Karpas-422 (cell line): Measurements from ENCODE around the gene HS3ST2. TPM values are rescaled to one million over a fixed set of nuclear protein-coding genes. Genes with fewer than 3 reads are reported as not detected.

ENCODE experiments used
- DNase-seq: peaks from one replicate; pipeline ENCODE4 v3.0.0-alpha.2; 2015
- H2AFZ ChIP-seq: fragments of 200-600 bp; sonication (generic); 2 replicates; pipeline ENCODE4 v1.6.1; 2014; ENCODE audit warnings: antibody characterized with exemption, low read length, mixed read lengths
- H3K27ac ChIP-seq: fragments of 200-600 bp; sonication (generic); 2 replicates; pipeline ENCODE4 v1.5.1; 2014; ENCODE audit warnings: mild to moderate bottlenecking, low read length, moderate library complexity
- H3K27me3 ChIP-seq: fragments of 200-600 bp; sonication (generic); 2 replicates; pipeline ENCODE4 v1.6.1; 2014; ENCODE audit warnings: low read length, mixed read lengths
- H3K36me3 ChIP-seq: fragments of 200-600 bp; sonication (generic); 2 replicates; pipeline ENCODE4 v1.6.1; 2014; ENCODE audit warnings: low read length, mixed read lengths; ENCODE audit not compliant: insufficient read depth
- H3K4me1 ChIP-seq: fragments of 200-600 bp; sonication (generic); 2 replicates; pipeline ENCODE4 v1.6.1; 2014; ENCODE audit warnings: mild to moderate bottlenecking, low read length, mixed read lengths
- H3K4me2 ChIP-seq: fragments of 200-600 bp; sonication (generic); 2 replicates; pipeline ENCODE4 v1.6.1; 2014; ENCODE audit warnings: low read length, low read depth, mild to moderate bottlenecking; ENCODE audit not compliant: poor library complexity, severe bottlenecking
- H3K4me3 ChIP-seq: fragments of 200-600 bp; sonication (generic); 2 replicates; pipeline ENCODE4 v1.5.1; 2014; ENCODE audit warnings: mild to moderate bottlenecking, antibody characterized with exemption, low read length, mixed read lengths
- H3K79me2 ChIP-seq: fragments of 200-600 bp; sonication (generic); 2 replicates; pipeline ENCODE4 v1.6.1; 2014; ENCODE audit warnings: mild to moderate bottlenecking, low read length, mixed read lengths
- H3K9ac ChIP-seq: fragments of 200-600 bp; sonication (generic); 2 replicates; pipeline ENCODE4 v1.6.0; 2014; ENCODE audit warnings: low read length
- H3K9me2 ChIP-seq: fragments of 200-600 bp; sonication (generic), shearing (Covaris generic); replicated peaks from 2 replicates; pipeline ENCODE4 v1.6.0; 2014; ENCODE audit warnings: mild to moderate bottlenecking, low read length, moderate library complexity; ENCODE audit not compliant: insufficient read depth
- H3K9me3 ChIP-seq: fragments of 300-700, 200-600 bp; sonication (generic); 2 replicates; pipeline ENCODE4 v1.6.1; 2014; ENCODE audit warnings: low read length, mixed read lengths
- H4K20me1 ChIP-seq: fragments of 200-600 bp; sonication (generic); 2 replicates; pipeline ENCODE4 v1.6.1; 2014; ENCODE audit warnings: mild to moderate bottlenecking, antibody characterized with exemption, low read length, low read depth; ENCODE audit not compliant: insufficient read depth
- total RNA-seq: library from RNA; depleted of rRNA; stranded (reverse); fragments of >200 nt; shearing (Covaris generic); gene quantifications from 2 replicates; pipeline ENCODE4 v1.2.3, GENCODE V29; 2014; ENCODE audit warnings: low replicate concordance; rRNA removed

The HS3ST2 gene
- not detected in 2 replicates for total RNA-seq

DNA sequence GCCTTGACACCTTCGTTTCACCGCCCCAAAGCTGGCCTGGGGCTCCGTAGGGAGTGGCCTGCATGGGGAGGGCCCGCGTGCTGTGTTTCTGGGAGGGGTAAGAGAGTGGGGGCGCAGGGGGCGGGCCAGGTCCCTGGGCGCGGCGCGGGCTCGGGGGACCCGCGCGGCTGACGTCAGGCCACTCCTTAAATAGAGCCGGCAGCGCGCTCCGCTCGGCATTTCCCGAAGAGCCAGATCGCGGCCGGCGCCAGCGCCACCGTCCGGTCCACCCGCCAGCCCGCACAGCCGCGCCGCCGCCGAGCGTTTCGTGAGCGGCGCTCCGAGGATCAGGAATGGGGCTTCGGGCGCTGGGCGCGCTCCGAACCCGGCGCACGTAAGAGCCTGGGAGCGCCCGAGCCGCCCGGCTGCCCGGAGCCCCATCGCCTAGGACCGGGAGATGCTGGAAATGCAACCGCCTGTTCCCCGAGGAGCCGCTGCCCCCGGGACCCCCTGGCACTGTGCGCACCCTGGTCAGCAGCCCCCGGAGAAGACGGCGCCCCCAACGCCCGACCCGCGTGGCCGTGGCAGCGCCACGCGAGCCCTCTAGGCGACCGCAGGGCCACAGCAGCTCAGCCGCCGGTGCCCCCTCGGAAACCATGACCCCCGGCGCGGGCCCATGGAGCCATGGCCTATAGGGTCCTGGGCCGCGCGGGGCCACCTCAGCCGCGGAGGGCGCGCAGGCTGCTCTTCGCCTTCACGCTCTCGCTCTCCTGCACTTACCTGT is at the start of gene HS3ST2:
Gene HS3ST2, plus strand, starts transcription at position 215 of the 763 bp plus-strand sequence. Its CDS starts 449 bp downstream, at position 664.
- no peak within 1 kb of the TSS for H3K9ac ChIP-seq
- no peak within 1 kb of the TSS for H3K27ac ChIP-seq
- H3K4me1 ChIP-seq: no peaks in the 10 kb centered on the region
- no peak for DNase-seq
- no peaks in the 10 kb centered on the region for H4K20me1 ChIP-seq
- H3K27me3 ChIP-seq: no peaks in the 10 kb centered on the region
- H3K9me2 ChIP-seq: no peaks in the 10 kb centered on the region
- H3K36me3 ChIP-seq: no peaks in the 10 kb centered on the region
- H3K4me3 ChIP-seq: no peak within 1 kb of the TSS
- H3K9me3 ChIP-seq: no peaks in the 10 kb centered on the region
- H2AFZ ChIP-seq: no peak within 1 kb of the TSS
- H3K4me2 ChIP-seq: no peak within 1 kb of the TSS
- no peaks in the 10 kb centered on the region for H3K79me2 ChIP-seq

GRCh38 chr16:22764662-22765327 is 49.2 kb upstream of the HS3ST2 start:
- Histone ChIP-seq H3K9ac (no peak overlapping the region), H3K9me2 (no peaks in the 10 kb centered on the region), H3K9me3 (no peaks in the 10 kb centered on the region), H3K4me2 (no peak overlapping the region), H2AFZ (no peak overlapping the region), H3K4me1 (no peaks in the 10 kb centered on the region), H3K4me3 (no peak overlapping the region), H3K27me3 (no peaks in the 10 kb centered on the region), H3K27ac (no peak overlapping the region), H4K20me1 (no peaks in the 10 kb centered on the region), H3K79me2 (no peaks in the 10 kb centered on the region), H3K36me3 (no peaks in the 10 kb centered on the region)
- no peak for DNase-seq

- Histone ChIP-seq H4K20me1 (no peaks in the 10 kb centered on the region), H3K27me3 (no peaks in the 10 kb centered on the region), H3K4me1 (no peaks in the 10 kb centered on the region), H3K36me3 (no peaks in the 10 kb centered on the region), H3K9me2 (no peaks in the 10 kb centered on the region), H3K27ac (no peak overlapping the region), H3K9ac (no peak overlapping the region), H3K4me3 (no peak overlapping the region), H3K4me2 (no peak overlapping the region), H3K79me2 (no peaks in the 10 kb centered on the region), H3K9me3 (no peaks in the 10 kb centered on the region), H2AFZ (no peak overlapping the region)
- no peak for DNase-seq
Observed at GRCh38 chr16:22765479-22765878, 48.5 kb upstream of the HS3ST2 start.

DNA sequence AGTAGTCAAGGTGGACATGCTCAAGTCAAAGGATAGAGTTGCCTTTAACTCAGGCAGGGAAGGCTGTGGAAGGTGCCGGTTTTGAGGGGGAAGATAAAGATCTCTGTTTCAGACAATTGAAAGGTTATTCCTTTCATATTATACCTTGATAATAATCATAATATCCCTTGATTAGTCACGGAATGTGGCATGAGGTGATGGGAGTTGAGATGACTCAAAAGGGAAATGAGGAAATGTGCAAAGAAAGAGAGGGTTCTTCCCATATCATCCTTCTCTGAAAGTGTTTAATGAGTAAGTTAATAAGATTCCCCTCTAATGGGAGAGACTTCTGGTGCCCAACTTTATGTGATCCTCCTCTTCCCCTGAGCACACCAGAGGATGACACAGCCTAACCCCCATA is 43.1 kb upstream of the HS3ST2 start:
- H3K9ac ChIP-seq: no peak overlapping the region
- no peaks in the 10 kb centered on the region for H3K4me1 ChIP-seq
- no peaks in the 10 kb centered on the region for H4K20me1 ChIP-seq
- no peak overlapping the region for H3K27ac ChIP-seq
- no peaks in the 10 kb centered on the region for H3K9me2 ChIP-seq
- H3K27me3 ChIP-seq: no peaks in the 10 kb centered on the region
- H3K36me3 ChIP-seq: no peaks in the 10 kb centered on the region
- H3K9me3 ChIP-seq: no peaks in the 10 kb centered on the region
- DNase-seq: no peak
- no peaks in the 10 kb centered on the region for H3K79me2 ChIP-seq
- H2AFZ ChIP-seq: no peak overlapping the region
- no peak overlapping the region for H3K4me2 ChIP-seq
- H3K4me3 ChIP-seq: no peak overlapping the region

GRCh38 chr16:22771551-22771950 is 42.4 kb upstream of the HS3ST2 start:
- Histone ChIP-seq H3K36me3 (no peaks in the 10 kb centered on the region), H3K4me2 (no peak overlapping the region), H3K9ac (no peak overlapping the region), H3K4me1 (no peaks in the 10 kb centered on the region), H4K20me1 (no peaks in the 10 kb centered on the region), H2AFZ (no peak overlapping the region), H3K4me3 (no peak overlapping the region), H3K27me3 (no peaks in the 10 kb centered on the region), H3K9me2 (no peaks in the 10 kb centered on the region), H3K79me2 (no peaks in the 10 kb centered on the region), H3K9me3 (no peaks in the 10 kb centered on the region), H3K27ac (no peak overlapping the region)
- no peak for DNase-seq

GRCh38 chr16:22775220-22775922 is 38.6 kb upstream of the HS3ST2 start:
- no peak for DNase-seq
- Histone ChIP-seq H3K27ac (no peak overlapping the region), H3K79me2 (no peaks in the 10 kb centered on the region), H3K4me1 (no peaks in the 10 kb centered on the region), H3K4me2 (no peak overlapping the region), H3K9me2 (no peaks in the 10 kb centered on the region), H4K20me1 (no peaks in the 10 kb centered on the region), H2AFZ (no peak overlapping the region), H3K36me3 (no peaks in the 10 kb centered on the region), H3K27me3 (no peaks in the 10 kb centered on the region), H3K9ac (no peak overlapping the region), H3K9me3 (no peaks in the 10 kb centered on the region), H3K4me3 (no peak overlapping the region)

GRCh38 chr16:22781480-22781879 is 32.5 kb upstream of the HS3ST2 start:
- Histone ChIP-seq H3K9me3 (no peaks in the 10 kb centered on the region), H3K4me3 (no peak overlapping the region), H4K20me1 (no peaks in the 10 kb centered on the region), H3K36me3 (no peaks in the 10 kb centered on the region), H3K4me1 (no peaks in the 10 kb centered on the region), H3K27me3 (no peaks in the 10 kb centered on the region), H3K27ac (no peak overlapping the region), H3K9me2 (no peaks in the 10 kb centered on the region), H3K9ac (no peak overlapping the region), H3K4me2 (no peak overlapping the region), H2AFZ (no peak overlapping the region), H3K79me2 (no peaks in the 10 kb centered on the region)
- DNase-seq: no peak

DNA sequence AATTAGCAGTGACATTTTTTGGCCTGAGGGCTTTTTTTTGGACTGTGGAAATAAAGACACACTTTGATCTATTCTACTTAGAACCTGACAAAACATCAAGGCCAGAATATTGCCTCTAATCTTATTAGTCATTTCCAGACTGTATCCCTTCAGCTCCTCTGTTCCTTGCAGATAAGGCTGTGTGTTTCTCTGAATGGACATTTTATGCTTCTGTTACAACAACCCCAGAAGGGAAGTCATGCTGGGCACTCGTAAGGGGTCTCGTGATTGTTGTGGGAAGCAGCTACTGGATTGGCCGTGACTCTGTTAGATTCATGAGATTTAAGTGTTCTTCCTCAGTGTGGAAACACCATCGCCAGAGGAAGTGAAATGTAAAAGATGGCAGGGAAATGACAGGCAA is 31.6 kb upstream of the HS3ST2 start:
- Histone ChIP-seq H3K9me2 (no peaks in the 10 kb centered on the region), H2AFZ (no peak overlapping the region), H3K9ac (no peak overlapping the region), H3K4me1 (no peaks in the 10 kb centered on the region), H3K27me3 (no peaks in the 10 kb centered on the region), H3K36me3 (no peaks in the 10 kb centered on the region), H3K27ac (no peak overlapping the region), H3K4me2 (no peak overlapping the region), H4K20me1 (no peaks in the 10 kb centered on the region), H3K4me3 (no peak overlapping the region), H3K9me3 (no peaks in the 10 kb centered on the region), H3K79me2 (no peaks in the 10 kb centered on the region)
- DNase-seq: no peak
